ENCODE measurements around the gene CLASP1. TPM values are rescaled to one million over a fixed set of nuclear protein-coding genes. Genes with fewer than 3 reads are reported as not detected.

Gene CLASP1
- total RNA-seq, 1 experiment from 2014 or later, result 46.1 TPM

DNA sequence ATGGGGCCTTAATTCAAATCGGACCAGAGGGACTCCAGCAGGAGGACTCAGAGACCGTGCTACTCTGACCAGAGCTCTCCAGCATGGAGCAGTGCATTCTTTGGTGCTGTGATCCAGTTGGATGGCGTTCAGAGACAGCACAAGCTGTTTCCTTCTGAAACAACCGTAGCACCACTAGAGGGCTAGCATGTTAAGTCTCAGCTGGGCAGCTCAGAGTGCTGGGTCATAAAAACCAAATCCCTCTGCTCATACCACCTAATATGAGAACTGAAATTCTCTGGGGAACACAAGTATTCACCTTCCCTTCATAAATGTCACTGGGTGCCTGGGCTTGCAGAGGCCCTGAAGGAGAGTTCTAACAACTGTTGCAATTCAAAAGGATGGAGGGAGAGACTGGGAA is 266.5 kb downstream of the CLASP1 start:
- H3K4me3 Mint-ChIP-seq (ENCODE audit: unreplicated experiment), result no peak overlapping the region
- H3K4me1 Mint-ChIP-seq (ENCODE audit: low read depth, unreplicated experiment), result no peaks in the 10 kb centered on the region
- Histone ChIP-seq H3K27me3 (replicated peaks; ENCODE audit: control insufficient read depth, insufficient read depth, low read length) (no peaks in the 10 kb centered on the region), H3K4me1 (no peaks in the 10 kb centered on the region), H3K9me3 (no peaks in the 10 kb centered on the region), H3K4me3 (ENCODE audit: low read depth, low read length) (no peak overlapping the region), H3K36me3 (ENCODE audit: control insufficient read depth, insufficient read depth, low read length) (peaks cover 7% of the 10 kb centered on the region; the same call in 1 of the 2 replicates)
- H3K9me3 Mint-ChIP-seq (ENCODE audit: unreplicated experiment), result no peaks in the 10 kb centered on the region
- POLR2A ChIA-PET, result no interaction called here
- CTCF ChIA-PET, result interaction anchor here (0.6 kb wide), 1 partner anchor 231 kb away, joined by 4 read pairs; no protein-coding TSS in a partner anchor
- H3K27me3 Mint-ChIP-seq (ENCODE audit: insufficient read depth, unreplicated experiment), result no peaks in the 10 kb centered on the region
- no TSS peak for BruUV-seq (replicated peaks)
- DNase-seq, result no peak
- no peak overlapping the region for H3K27ac Mint-ChIP-seq (ENCODE audit: unreplicated experiment)
- TF ChIP-seq, protein P1, sequence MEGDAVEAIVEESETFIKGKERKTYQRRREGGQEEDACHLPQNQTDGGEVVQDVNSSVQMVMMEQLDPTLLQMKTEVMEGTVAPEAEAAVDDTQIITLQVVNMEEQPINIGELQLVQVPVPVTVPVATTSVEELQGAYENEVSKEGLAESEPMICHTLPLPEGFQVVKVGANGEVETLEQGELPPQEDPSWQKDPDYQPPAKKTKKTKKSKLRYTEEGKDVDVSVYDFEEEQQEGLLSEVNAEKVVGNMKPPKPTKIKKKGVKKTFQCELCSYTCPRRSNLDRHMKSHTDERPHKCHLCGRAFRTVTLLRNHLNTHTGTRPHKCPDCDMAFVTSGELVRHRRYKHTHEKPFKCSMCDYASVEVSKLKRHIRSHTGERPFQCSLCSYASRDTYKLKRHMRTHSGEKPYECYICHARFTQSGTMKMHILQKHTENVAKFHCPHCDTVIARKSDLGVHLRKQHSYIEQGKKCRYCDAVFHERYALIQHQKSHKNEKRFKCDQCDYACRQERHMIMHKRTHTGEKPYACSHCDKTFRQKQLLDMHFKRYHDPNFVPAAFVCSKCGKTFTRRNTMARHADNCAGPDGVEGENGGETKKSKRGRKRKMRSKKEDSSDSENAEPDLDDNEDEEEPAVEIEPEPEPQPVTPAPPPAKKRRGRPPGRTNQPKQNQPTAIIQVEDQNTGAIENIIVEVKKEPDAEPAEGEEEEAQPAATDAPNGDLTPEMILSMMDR (IDR thresholded peaks at IDR 0.05; ENCODE audit: insufficient read depth in 1 of 2, low read depth in 1 of 2, low read length in 1 of 2, severe bottlenecking in 1 of 2, unreplicated experiment in 1 of 2), result peak in 1 of 2 experiments; percentile 33
- H3K36me3 Mint-ChIP-seq (ENCODE audit: insufficient read depth, unreplicated experiment), result peaks cover 37% of the 10 kb centered on the region
- intact Hi-C loops (cut with micrococcal nuclease; ENCODE audit: unreplicated experiment), result no loop called here

DNA sequence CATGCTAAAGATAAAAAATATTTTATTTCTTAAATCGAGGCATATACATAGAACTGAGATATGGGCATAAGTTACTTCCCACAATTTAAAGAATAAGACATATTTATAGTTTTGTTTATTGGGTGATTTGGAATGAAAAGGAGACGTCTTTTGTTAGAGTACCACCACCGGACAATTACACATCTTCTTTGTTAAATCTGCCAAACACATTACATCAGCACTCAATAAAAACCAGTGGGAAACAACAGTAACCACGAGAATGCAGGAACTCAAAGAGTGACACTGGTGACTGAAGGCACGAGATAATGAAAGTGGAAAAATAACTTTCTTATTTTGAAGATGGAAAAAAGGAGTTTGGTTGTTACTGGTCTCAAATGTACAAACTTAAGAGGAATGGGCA is 271.6 kb downstream of the CLASP1 start:
- ChIA-PET POLR2A (no interaction called here), CTCF (no interaction called here)
- DNase-seq, result no peak
- H3K4me3 Mint-ChIP-seq (ENCODE audit: unreplicated experiment), result no peak overlapping the region
- intact Hi-C loops (cut with micrococcal nuclease; ENCODE audit: unreplicated experiment), result no loop called here
- H3K4me3 ChIP-seq (ENCODE audit: low read depth, low read length), result no peak overlapping the region
- H3K4me1 Mint-ChIP-seq (ENCODE audit: low read depth, unreplicated experiment), result no peaks in the 10 kb centered on the region
- no peaks in the 10 kb centered on the region for H3K9me3 Mint-ChIP-seq (ENCODE audit: unreplicated experiment)
- H3K4me1 ChIP-seq, result no peaks in the 10 kb centered on the region
- no peak overlapping the region for H3K27ac Mint-ChIP-seq (ENCODE audit: unreplicated experiment)
- H3K27me3 Mint-ChIP-seq (ENCODE audit: insufficient read depth, unreplicated experiment), result no peaks in the 10 kb centered on the region
- peaks cover 4% of the 10 kb centered on the region for H3K36me3 ChIP-seq (ENCODE audit: control insufficient read depth, insufficient read depth, low read length)
- TF ChIP-seq, protein P1 (IDR thresholded peaks at IDR 0.05; ENCODE audit: insufficient read depth in 1 of 2, low read depth in 1 of 2, low read length in 1 of 2, severe bottlenecking in 1 of 2, unreplicated experiment in 1 of 2), result no peak
- no peaks in the 10 kb centered on the region for H3K27me3 ChIP-seq (replicated peaks; ENCODE audit: control insufficient read depth, insufficient read depth, low read length)
- H3K9me3 ChIP-seq, result no peaks in the 10 kb centered on the region
- BruUV-seq (replicated peaks), result no TSS peak
- H3K36me3 Mint-ChIP-seq (ENCODE audit: insufficient read depth, unreplicated experiment), result peaks cover 46% of the 10 kb centered on the region

DNA sequence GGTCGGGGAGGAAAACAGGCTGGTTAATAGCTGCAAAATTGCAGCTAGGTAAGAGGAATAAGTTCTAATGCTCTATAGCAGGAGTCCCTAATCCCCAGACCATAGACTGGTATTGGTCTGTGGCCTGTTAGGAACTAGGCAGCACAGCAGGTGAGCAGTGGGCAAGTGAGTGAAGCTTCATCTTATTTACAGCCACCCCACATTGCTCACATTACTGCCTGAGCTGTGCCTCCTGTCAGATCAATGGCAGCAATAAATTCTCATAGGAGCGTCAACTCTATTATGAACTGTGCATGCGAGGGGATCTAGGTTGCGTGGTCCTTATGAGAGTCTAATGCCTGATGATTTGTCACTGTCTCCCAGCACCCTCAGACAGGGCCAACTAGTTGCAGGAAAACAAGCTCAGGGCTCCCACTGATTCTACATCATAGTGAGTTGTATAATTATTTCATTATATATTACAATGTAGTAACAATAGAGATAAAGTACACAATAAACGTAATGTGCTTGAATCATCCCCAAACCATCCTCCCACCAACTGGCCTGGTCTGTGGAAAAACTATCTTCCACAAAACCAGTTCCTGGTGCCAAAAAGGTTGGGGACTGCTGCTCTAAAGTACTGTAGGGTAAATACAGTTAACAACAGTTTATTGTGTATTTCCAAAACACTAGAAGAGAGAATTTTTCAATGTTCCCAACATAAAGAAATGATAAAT is 272.6 kb downstream of the CLASP1 start:
- CTCF ChIA-PET, result no interaction called here
- BruUV-seq (replicated peaks), result no TSS peak
- no peak overlapping the region for H3K27ac Mint-ChIP-seq (ENCODE audit: unreplicated experiment)
- Histone ChIP-seq H3K27me3 (replicated peaks; ENCODE audit: control insufficient read depth, insufficient read depth, low read length) (no peaks in the 10 kb centered on the region), H3K4me1 (no peaks in the 10 kb centered on the region), H3K36me3 (ENCODE audit: control insufficient read depth, insufficient read depth, low read length) (peaks cover 4% of the 10 kb centered on the region), H3K4me3 (ENCODE audit: low read depth, low read length) (no peak overlapping the region), H3K9me3 (no peaks in the 10 kb centered on the region)
- DNase-seq, result no peak
- H3K4me1 Mint-ChIP-seq (ENCODE audit: low read depth, unreplicated experiment), result no peaks in the 10 kb centered on the region
- H3K36me3 Mint-ChIP-seq (ENCODE audit: insufficient read depth, unreplicated experiment), result peaks cover 50% of the 10 kb centered on the region
- TF ChIP-seq, protein P1 (IDR thresholded peaks at IDR 0.05; ENCODE audit: insufficient read depth in 1 of 2, low read depth in 1 of 2, low read length in 1 of 2, severe bottlenecking in 1 of 2, unreplicated experiment in 1 of 2), result no peak
- POLR2A ChIA-PET, result no interaction called here
- intact Hi-C loops (cut with micrococcal nuclease; ENCODE audit: unreplicated experiment), result no loop called here
- no peak overlapping the region for H3K4me3 Mint-ChIP-seq (ENCODE audit: unreplicated experiment)
- no peaks in the 10 kb centered on the region for H3K9me3 Mint-ChIP-seq (ENCODE audit: unreplicated experiment)
- H3K27me3 Mint-ChIP-seq (ENCODE audit: insufficient read depth, unreplicated experiment), result no peaks in the 10 kb centered on the region
